Measurements from ENCODE around the gene LRP1-AS.

GRCh38 chr12:57111031-57111734 lies 36.2 kb downstream of the LRP1-AS start, which contains the start of gene STAT6:
- peak in 3 of 4 donors; percentile 11 to 84 (median 74) for TF ChIP-seq POLR2A (IDR thresholded peaks at IDR 0.05)
- TF ChIP-seq, protein P1, sequence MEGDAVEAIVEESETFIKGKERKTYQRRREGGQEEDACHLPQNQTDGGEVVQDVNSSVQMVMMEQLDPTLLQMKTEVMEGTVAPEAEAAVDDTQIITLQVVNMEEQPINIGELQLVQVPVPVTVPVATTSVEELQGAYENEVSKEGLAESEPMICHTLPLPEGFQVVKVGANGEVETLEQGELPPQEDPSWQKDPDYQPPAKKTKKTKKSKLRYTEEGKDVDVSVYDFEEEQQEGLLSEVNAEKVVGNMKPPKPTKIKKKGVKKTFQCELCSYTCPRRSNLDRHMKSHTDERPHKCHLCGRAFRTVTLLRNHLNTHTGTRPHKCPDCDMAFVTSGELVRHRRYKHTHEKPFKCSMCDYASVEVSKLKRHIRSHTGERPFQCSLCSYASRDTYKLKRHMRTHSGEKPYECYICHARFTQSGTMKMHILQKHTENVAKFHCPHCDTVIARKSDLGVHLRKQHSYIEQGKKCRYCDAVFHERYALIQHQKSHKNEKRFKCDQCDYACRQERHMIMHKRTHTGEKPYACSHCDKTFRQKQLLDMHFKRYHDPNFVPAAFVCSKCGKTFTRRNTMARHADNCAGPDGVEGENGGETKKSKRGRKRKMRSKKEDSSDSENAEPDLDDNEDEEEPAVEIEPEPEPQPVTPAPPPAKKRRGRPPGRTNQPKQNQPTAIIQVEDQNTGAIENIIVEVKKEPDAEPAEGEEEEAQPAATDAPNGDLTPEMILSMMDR (IDR thresholded peaks at IDR 0.05) = peak in 2 of 6 experiments; percentile 22 to 26
